GM21619 (cell line): Measurements from ENCODE around the gene ARHGAP42.
"Not testable (repeated sequence)": the region's sequence is repeated elsewhere in the genome, so short reads cannot be mapped to it uniquely, and the experiment has no call there.

Source experiments
- ATAC-seq: cut with Tn5 transposase; IDR thresholded peaks from one replicate; pipeline ENCODE4 v1.9.1; 2021; ENCODE audit not compliant: unreplicated experiment

Gene ARHGAP42, protein sequence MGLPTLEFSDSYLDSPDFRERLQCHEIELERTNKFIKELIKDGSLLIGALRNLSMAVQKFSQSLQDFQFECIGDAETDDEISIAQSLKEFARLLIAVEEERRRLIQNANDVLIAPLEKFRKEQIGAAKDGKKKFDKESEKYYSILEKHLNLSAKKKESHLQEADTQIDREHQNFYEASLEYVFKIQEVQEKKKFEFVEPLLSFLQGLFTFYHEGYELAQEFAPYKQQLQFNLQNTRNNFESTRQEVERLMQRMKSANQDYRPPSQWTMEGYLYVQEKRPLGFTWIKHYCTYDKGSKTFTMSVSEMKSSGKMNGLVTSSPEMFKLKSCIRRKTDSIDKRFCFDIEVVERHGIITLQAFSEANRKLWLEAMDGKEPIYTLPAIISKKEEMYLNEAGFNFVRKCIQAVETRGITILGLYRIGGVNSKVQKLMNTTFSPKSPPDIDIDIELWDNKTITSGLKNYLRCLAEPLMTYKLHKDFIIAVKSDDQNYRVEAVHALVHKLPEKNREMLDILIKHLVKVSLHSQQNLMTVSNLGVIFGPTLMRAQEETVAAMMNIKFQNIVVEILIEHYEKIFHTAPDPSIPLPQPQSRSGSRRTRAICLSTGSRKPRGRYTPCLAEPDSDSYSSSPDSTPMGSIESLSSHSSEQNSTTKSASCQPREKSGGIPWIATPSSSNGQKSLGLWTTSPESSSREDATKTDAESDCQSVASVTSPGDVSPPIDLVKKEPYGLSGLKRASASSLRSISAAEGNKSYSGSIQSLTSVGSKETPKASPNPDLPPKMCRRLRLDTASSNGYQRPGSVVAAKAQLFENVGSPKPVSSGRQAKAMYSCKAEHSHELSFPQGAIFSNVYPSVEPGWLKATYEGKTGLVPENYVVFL

GRCh38 chr11:100687054-100687629 lies at the start of gene ARHGAP42:
Gene ARHGAP42, plus strand, starts transcription at chr11:100687288. Its CDS starts 391 bp downstream, at chr11:100687679.
- ATAC-seq, result peak; percentile 77

- no peak for ATAC-seq
Observed at GRCh38 chr11:100637706-100638105, 49.4 kb upstream of the ARHGAP42 start.

DNA sequence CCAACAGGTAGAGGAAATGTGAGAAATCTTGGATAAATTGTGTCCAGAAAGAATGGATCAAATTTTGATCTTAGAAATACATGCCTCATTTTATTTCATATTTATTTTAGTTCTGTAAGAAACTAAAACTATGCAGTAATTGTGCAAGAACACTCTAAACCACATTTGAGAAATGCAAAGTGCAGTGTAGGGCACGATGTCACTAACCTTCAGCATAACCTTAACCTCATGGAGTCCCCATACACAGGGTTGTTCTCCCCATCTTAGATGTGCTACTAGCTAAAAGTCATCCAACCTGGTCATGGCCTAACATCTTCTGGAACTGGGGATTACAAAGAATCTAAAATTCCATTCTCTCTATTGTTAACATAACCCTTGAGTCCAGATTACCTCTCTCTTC lies 48.4 kb upstream of the ARHGAP42 start:
- no peak for ATAC-seq

DNA sequence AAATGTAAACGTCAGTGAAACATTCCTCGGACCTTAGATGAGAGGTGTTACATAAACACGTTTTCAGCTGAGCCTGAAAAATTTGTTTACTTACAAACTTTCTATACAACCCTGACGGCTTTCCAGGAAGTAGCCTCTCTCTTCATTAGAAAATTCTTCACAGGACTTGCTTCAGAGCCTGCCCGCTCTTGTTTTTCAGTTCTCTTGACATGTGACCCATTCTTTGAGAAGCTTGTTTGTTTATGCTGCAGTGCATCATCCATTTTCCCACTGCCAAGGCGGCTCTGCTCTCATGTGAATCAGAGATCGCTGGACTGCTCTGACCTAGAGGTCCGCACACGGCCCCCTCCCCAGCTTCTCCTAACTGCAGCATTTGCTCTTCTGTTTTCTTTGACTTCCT lies 47.9 kb upstream of the ARHGAP42 start:
- ATAC-seq, result no peak

- no peak for ATAC-seq
Observed at GRCh38 chr11:100640071-100640470, 47.0 kb upstream of the ARHGAP42 start.

DNA sequence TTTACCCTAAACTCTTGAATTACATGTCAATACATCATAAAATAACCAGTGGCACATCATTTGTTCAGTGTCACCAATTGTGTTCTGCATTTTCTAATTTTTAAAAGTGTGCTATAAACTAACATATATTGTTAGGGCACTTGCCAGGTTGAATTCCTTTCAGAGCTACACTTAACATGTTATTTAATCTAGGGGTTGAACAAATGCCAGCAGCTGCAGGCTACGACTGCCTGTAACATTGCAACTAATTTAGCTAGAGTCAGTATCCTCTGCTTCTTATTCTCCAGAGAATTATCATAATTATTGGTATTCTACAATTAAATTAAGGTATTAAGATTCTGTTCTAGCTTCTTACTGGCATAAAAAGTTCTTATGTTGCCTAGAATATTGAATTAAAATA lies 46.4 kb upstream of the ARHGAP42 start:
- no peak for ATAC-seq

GRCh38 chr11:100641456-100641855 lies 45.6 kb upstream of the ARHGAP42 start:
- ATAC-seq, result no peak

- ATAC-seq, result no peak
Observed at GRCh38 chr11:100646545-100646944, 40.5 kb upstream of the ARHGAP42 start.

DNA sequence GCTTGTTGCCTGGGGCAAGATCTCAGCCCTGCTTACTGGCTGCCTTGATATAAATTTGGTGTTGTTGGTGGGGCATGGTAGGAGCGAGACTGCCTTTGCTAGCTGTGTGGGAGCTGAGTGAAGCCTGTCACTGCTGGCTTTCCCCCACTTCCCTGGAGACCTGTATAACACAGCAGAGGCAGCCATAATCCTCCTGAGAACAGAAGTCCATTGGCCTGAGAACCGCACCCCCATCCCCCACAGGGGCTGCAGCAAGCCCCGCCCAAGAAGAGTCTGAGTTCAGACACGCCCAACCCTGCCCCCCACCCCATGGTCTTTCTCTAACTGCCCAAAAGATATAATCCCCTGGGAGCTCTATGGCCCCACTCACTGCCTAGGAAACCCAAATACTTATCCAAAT lies 39.2 kb upstream of the ARHGAP42 start:
- ATAC-seq, result no peak

GRCh38 chr11:100663583-100663982 lies 23.5 kb upstream of the ARHGAP42 start:
- no peak for ATAC-seq

DNA sequence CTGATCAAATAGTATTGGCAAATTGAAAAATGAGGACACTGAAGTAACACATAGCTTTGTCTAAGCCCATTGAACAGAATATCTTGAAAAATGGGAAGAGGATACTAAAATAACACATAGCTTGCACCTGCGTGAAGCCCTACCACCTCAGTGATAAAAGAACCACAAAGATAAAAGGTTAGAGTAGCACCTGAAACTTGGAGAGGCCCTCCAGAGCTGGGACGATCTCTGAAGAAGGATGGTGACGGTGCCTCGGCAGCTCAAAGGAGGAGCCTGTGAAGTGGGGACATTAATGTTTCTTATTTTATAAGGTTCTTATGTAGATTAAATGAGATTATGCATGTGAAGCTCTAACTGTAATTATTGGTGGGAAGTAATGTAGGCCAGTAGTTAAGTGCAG lies 23.1 kb upstream of the ARHGAP42 start:
- ATAC-seq, result no peak

GRCh38 chr11:100666816-100667215 lies 20.3 kb upstream of the ARHGAP42 start:
- ATAC-seq, result not testable (repeated sequence)

- no peak for ATAC-seq
Observed at GRCh38 chr11:100667449-100667848, 19.6 kb upstream of the ARHGAP42 start.

GRCh38 chr11:100670140-100670539 lies 16.9 kb upstream of the ARHGAP42 start:
- ATAC-seq, result no peak

DNA sequence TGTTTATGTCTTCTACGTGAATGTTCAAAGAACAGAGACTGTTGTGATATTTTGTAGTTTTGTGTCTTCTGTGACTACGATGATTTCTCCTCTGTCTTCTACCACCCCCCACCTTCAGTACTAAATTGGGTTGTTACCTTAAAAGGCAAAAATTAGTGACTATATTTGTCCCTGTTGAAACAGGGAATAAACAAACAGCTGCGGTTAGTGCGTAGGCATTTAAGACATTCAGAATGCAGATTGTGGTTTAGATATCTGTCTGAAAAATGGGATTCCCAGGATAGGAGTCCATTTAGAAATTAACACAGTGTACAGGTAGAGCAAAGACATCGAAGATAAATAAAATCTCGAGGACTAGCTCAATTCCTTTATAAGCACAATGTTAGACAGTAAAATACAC lies 15.6 kb upstream of the ARHGAP42 start:
- no peak for ATAC-seq

- ATAC-seq, result no peak
Observed at GRCh38 chr11:100672498-100673033, 14.5 kb upstream of the ARHGAP42 start.

DNA sequence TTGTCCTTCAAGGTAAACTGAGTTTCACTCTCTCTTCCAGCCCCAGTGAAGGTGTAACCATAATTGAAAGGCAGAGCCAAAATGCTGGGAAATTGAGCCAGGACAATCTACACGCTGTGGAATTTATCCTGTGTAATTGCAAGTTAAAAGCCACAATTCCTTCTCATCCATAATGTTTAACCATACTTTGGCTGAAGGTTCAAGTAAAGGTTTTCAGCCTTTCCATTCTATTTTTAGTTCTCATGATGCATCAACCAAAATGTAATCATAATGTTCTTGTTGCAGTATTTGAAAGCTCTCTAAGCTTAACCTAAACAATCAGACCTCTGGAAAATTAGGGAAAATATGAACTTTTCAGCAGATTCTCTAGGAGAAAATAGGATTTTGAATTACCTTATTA lies 14.0 kb upstream of the ARHGAP42 start:
- ATAC-seq, result no peak

DNA sequence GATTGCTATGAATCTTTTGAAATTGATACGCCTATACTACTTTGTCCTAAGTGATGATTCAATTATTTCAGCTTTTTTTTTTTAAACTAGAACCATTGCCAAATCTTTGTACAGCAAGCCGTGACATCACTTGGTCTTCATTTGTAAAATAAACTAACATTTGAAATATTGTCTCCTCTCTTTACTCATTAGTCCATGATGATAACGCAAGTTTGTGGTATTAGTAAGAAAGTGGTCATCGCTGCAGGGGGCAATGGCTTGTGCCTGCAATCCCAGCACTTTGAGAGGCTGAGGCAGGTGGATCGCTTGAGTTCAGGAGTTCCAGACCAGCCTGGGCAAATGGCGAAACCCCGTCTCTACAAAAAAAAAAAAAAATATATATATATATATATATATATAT lies 12.9 kb upstream of the ARHGAP42 start:
- ATAC-seq, result no peak

GRCh38 chr11:100675115-100675650 lies 11.9 kb upstream of the ARHGAP42 start:
- no peak for ATAC-seq

DNA sequence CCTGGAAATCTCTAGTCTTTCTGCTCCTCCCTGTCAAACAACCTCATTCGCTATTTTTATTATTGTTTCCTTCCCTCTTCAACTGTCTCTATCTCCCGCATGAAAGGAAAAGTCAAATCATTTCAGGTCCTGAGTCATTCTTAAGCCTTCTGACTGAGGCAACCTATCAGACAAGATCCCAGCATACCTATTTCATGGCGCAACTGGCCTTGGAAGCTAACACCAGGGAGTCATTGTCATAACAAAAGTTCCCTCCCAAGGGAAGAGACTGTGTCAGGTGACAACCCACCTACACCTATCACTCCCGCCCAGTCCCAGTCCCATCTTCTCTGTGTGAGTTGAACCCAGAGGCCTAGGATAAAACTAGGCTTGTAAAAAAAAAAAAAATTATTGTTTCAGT lies 10.2 kb upstream of the ARHGAP42 start:
- ATAC-seq, result no peak

DNA sequence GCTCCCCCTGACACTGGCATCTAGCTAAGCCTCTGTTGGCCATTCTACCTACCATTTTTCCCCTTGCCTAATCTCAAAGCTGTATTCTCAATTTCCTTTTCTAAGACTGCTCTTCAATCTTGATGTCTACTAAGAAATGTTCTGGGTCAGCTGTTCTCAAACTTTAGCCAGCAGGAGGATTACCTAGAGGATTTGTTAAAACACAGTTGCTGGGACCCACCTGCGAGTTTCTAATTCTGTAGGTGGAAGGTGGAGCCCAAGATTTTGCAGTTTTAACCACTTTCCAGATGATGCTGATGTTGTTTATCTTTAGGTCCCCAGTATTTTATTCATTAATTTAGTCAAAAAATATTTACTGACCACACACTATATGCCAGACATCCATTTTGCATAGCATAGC lies 9.3 kb upstream of the ARHGAP42 start:
- no peak for ATAC-seq
